Osteocyte (in vitro differentiated cells): Measurements from ENCODE around the gene SYPL2. TPM values are rescaled to one million over a fixed set of nuclear protein-coding genes. Genes with fewer than 3 reads are reported as not detected.

Experiments
- DNase-seq: peaks from one replicate; pipeline ENCODE4 v3.0.0; 2021; ENCODE audit warnings: mixed read lengths; ENCODE audit not compliant: unreplicated experiment; ENCODE audit errors: extremely low spot score
- H3K27ac Mint-ChIP-seq: one replicate; pipeline ENCODE4 v1.8.0; 2021; ENCODE audit warnings: mild to moderate bottlenecking, mixed read lengths; ENCODE audit not compliant: unreplicated experiment
- H3K27me3 Mint-ChIP-seq: one replicate; pipeline ENCODE4 v1.8.0; 2021; ENCODE audit warnings: mixed read lengths; ENCODE audit not compliant: unreplicated experiment
- H3K36me3 Mint-ChIP-seq: one replicate; pipeline ENCODE4 v1.8.0; 2021; ENCODE audit warnings: mixed read lengths; ENCODE audit not compliant: unreplicated experiment
- H3K4me1 Mint-ChIP-seq: one replicate; pipeline ENCODE4 v1.8.0; 2021; ENCODE audit warnings: mixed read lengths; ENCODE audit not compliant: unreplicated experiment
- H3K4me3 Mint-ChIP-seq: one replicate; pipeline ENCODE4 v1.8.0; 2021; ENCODE audit warnings: mild to moderate bottlenecking, moderate library complexity, mixed read lengths; ENCODE audit not compliant: unreplicated experiment
- H3K9me3 Mint-ChIP-seq: one replicate; pipeline ENCODE4 v1.8.0; 2021; ENCODE audit warnings: mixed read lengths; ENCODE audit not compliant: unreplicated experiment
- CTCF ChIP-seq: fragments of 200-600 bp; sonication (generic); IDR thresholded peaks from 2 replicates; pipeline ENCODE4 v1.5.0; 2021; ENCODE audit warnings: antibody characterized with exemption, mild to moderate bottlenecking, moderate library complexity
- total RNA-seq: library from RNA; stranded (reverse); gene quantifications from 2 replicates; pipeline ENCODE4 v1.2.1, GENCODE V29; 2021

Gene SYPL2
- total RNA-seq, 1 donor from 2014 or later: 0.59 TPM

- no peak for DNase-seq
- Mint-ChIP-seq H3K4me3 (peak overlapping the region; percentile 95), H3K9me3 (no peaks in the 10 kb centered on the region), H3K36me3 (peaks cover 9% of the 10 kb centered on the region), H3K4me1 (peaks cover 27% of the 10 kb centered on the region), H3K27ac (no peak overlapping the region), H3K27me3 (no peaks in the 10 kb centered on the region)
- TF ChIP-seq CTCF: no peak
Measured at GRCh38 chr1:109493227-109493626, 26.9 kb downstream of the SYPL2 start.

DNA sequence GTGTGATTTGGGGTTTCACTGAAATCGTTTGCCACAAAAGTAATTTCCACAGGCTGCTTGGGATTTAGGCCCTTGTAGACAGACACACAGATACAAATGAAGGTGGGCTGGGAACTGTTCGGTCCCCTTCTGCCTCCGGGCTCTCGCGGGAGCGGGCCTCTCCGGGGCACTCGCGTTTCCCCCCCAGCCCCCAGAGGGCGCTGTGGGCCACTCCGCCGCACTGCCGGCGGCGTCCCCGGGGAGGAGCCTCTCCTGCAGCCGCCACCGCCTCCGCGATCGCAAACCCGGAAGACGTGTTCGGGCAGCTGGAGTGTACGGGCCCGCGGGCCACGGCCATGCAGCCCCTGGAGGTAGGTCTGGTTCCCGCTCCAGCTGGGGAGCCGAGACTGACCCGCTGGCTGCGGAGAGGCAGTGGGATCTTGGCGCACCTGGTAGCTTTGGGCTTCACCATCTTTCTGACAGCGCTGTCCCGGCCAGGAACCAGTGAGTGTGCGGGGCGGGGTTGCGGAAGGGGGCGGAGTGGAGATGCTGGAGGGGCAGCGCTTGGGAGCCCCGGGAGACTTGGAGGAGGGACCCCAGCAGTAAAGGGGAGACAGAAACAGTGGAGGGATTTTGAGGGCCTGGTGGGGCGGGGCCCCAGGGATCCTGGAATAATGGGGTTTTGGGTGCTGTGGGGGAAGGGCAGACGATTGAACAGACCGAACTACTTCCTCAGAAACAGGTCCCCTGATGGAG is 27.6 kb downstream of the SYPL2 start, which contains the start of gene CYB561D1:
Gene CYB561D1 (plus strand): TSS at position 290 of the 735 bp plus-strand sequence. CDS start 46 bp downstream, at position 336.
- no peaks in the 10 kb centered on the region for H3K27me3 Mint-ChIP-seq
- peak within 1 kb of the TSS; percentile 77 for H3K27ac Mint-ChIP-seq
- peak; percentile 97 for DNase-seq
- peak within 1 kb of the TSS; percentile 95 for H3K4me3 Mint-ChIP-seq
- H3K9me3 Mint-ChIP-seq: no peaks in the 10 kb centered on the region
- H3K4me1 Mint-ChIP-seq: peaks cover 27% of the 10 kb centered on the region
- TF ChIP-seq CTCF: peak; percentile 95
- H3K36me3 Mint-ChIP-seq: peaks cover 7% of the 10 kb centered on the region

DNA sequence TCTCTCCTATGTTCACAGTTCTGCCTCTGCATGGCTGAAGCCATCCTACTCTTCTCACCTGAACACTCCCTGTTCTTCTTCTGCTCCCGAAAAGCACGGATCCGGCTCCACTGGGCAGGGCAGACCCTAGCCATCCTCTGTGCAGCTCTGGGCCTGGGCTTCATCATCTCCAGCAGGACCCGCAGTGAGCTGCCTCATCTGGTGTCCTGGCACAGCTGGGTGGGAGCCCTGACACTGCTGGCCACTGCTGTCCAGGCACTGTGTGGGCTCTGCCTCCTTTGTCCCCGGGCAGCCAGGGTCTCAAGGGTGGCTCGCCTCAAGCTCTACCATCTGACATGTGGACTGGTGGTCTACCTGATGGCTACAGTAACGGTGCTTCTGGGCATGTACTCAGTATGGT is 29.4 kb downstream of the SYPL2 start:
- Mint-ChIP-seq H3K36me3 (peaks cover 9% of the 10 kb centered on the region), H3K27ac (no peak overlapping the region), H3K4me3 (peak overlapping the region; percentile 95), H3K27me3 (no peaks in the 10 kb centered on the region), H3K9me3 (no peaks in the 10 kb centered on the region), H3K4me1 (peaks cover 34% of the 10 kb centered on the region)
- TF ChIP-seq CTCF: no peak
- no peak for DNase-seq

- H3K27me3 Mint-ChIP-seq: no peaks in the 10 kb centered on the region
- H3K9me3 Mint-ChIP-seq: no peaks in the 10 kb centered on the region
- no peak for DNase-seq
- H3K4me3 Mint-ChIP-seq: no peak overlapping the region
- no peak overlapping the region for H3K27ac Mint-ChIP-seq
- H3K36me3 Mint-ChIP-seq: peaks cover 9% of the 10 kb centered on the region
- TF ChIP-seq CTCF: no peak
- peaks cover 40% of the 10 kb centered on the region for H3K4me1 Mint-ChIP-seq
Measured at GRCh38 chr1:109497449-109498160, 31.3 kb downstream of the SYPL2 start.

- peaks cover 38% of the 10 kb centered on the region for H3K4me1 Mint-ChIP-seq
- no peak for DNase-seq
Measured at GRCh38 chr1:109498161-109498801, 31.9 kb downstream of the SYPL2 start.

More at GRCh38 chr1:109498161-109498801, 31.9 kb downstream of the SYPL2 start:
- Mint-ChIP-seq H3K9me3 (no peaks in the 10 kb centered on the region), H3K27me3 (no peaks in the 10 kb centered on the region), H3K36me3 (peaks cover 9% of the 10 kb centered on the region), H3K27ac (no peak overlapping the region), H3K4me3 (no peak overlapping the region)
- peak; percentile 66 for TF ChIP-seq CTCF
